KG1 (cell line): ENCODE data around the gene CORO7.

Experiments used
- DNase-seq: peaks from one replicate; lab custom pipeline; 2025; lab: John Stamatoyannopoulos, UW

CORO7 gene

GRCh38 chr16:4371357-4372000 lies 44.9 kb downstream of the CORO7 start, which contains the start of gene VASN:
Gene VASN, plus strand, starts transcription at chr16:4371848. Its CDS starts 9,030 bp downstream, at chr16:4380878.
- no peak for DNase-seq

GRCh38 chr16:4370570-4371356 lies 45.6 kb downstream of the CORO7 start:
- no peak for DNase-seq

- no peak for DNase-seq
Observed at GRCh38 chr16:4370151-4370550, 46.2 kb downstream of the CORO7 start.

- no peak for DNase-seq
Observed at GRCh38 chr16:4369007-4369733, 47.2 kb downstream of the CORO7 start.

GRCh38 chr16:4367393-4367856 lies 49.0 kb downstream of the CORO7 start:
- DNase-seq, result no peak

- no peak for DNase-seq
Observed at GRCh38 chr16:4366016-4366415, 50.4 kb downstream of the CORO7 start.

- DNase-seq, result no peak
Observed at GRCh38 chr16:4365615-4366014, 50.8 kb downstream of the CORO7 start.

- no peak for DNase-seq
Observed at GRCh38 chr16:4365014-4365406, 51.4 kb downstream of the CORO7 start.

GRCh38 chr16:4364196-4365013 lies 52.0 kb downstream of the CORO7 start:
- no peak for DNase-seq

- DNase-seq, result no peak
Observed at GRCh38 chr16:4362476-4363135, 53.8 kb downstream of the CORO7 start.

- DNase-seq, result no peak
Observed at GRCh38 chr16:4361944-4362311, 54.5 kb downstream of the CORO7 start.

GRCh38 chr16:4361033-4361943 lies 55.1 kb downstream of the CORO7 start:
- no peak for DNase-seq

- no peak for DNase-seq
Observed at GRCh38 chr16:4360538-4361021, 55.8 kb downstream of the CORO7 start.

- no peak for DNase-seq
Observed at GRCh38 chr16:4359914-4360313, 56.5 kb downstream of the CORO7 start.

- no peak for DNase-seq
Observed at GRCh38 chr16:4358831-4359561, 57.4 kb downstream of the CORO7 start.

GRCh38 chr16:4358236-4358635 lies 58.2 kb downstream of the CORO7 start:
- no peak for DNase-seq

GRCh38 chr16:4356820-4357219 lies 59.6 kb downstream of the CORO7 start:
- DNase-seq, result no peak

- no peak for DNase-seq
Observed at GRCh38 chr16:4354512-4355409, 61.6 kb downstream of the CORO7 start.
